Testis (tissue), 2 donors: ENCODE data around the gene IRF3.

Source experiments
- POLR2A ChIP-seq: fragments of 450-650 bp; IDR thresholded peaks from one replicate; pipeline ENCODE4 v1.6.1; 2017; ENCODE audit warnings: antibody characterized with exemption, mild to moderate bottlenecking, moderate library complexity
- TF ChIP-seq, protein P1 (sequence below), 3 experiments: fragments of 450-650 bp in 2 of 3; fragments of 200-600 bp in 1 of 3; sonication (generic) in 1 of 3; IDR thresholded peaks; one replicate each; pipeline ENCODE4 v1.5.1; 2016 to 2019; ENCODE audit warnings: antibody characterized with exemption in 3 of 3, mild to moderate bottlenecking in 2 of 3, moderate library complexity in 1 of 3

DNA sequence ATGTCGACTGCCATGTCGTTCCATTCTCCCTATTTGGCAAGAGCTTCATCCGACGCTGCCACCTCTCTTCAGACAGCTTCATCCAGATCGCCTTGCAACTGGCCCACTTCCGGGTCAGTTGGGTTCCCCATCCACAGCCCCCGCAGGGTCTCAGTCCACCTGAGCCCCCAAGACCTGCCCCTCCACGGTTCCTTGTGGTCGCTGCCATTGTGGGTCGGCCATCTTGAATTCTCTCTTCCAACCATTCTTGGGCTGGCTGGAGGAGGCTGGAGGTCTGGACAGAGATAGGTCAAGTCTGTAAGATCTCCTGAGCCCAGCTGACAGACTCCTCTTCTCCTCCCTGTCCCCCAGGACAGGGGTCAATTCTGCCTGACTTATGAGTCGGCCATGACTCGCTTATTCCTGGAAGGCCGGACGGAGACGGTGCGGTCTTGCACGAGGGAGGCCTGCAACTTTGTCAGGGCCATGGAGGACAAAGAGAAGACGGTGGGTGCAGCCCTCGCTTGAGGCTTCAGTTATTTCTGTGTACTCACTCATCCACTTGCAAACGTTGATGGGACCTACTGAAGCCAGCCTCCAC, 44.8 kb upstream of the IRF3 start:
- TF ChIP-seq, protein P1, sequence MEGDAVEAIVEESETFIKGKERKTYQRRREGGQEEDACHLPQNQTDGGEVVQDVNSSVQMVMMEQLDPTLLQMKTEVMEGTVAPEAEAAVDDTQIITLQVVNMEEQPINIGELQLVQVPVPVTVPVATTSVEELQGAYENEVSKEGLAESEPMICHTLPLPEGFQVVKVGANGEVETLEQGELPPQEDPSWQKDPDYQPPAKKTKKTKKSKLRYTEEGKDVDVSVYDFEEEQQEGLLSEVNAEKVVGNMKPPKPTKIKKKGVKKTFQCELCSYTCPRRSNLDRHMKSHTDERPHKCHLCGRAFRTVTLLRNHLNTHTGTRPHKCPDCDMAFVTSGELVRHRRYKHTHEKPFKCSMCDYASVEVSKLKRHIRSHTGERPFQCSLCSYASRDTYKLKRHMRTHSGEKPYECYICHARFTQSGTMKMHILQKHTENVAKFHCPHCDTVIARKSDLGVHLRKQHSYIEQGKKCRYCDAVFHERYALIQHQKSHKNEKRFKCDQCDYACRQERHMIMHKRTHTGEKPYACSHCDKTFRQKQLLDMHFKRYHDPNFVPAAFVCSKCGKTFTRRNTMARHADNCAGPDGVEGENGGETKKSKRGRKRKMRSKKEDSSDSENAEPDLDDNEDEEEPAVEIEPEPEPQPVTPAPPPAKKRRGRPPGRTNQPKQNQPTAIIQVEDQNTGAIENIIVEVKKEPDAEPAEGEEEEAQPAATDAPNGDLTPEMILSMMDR (IDR thresholded peaks at IDR 0.05): no peak
- TF ChIP-seq POLR2A: no peak
